Measurements from ENCODE around the gene SMCO3.

DNA sequence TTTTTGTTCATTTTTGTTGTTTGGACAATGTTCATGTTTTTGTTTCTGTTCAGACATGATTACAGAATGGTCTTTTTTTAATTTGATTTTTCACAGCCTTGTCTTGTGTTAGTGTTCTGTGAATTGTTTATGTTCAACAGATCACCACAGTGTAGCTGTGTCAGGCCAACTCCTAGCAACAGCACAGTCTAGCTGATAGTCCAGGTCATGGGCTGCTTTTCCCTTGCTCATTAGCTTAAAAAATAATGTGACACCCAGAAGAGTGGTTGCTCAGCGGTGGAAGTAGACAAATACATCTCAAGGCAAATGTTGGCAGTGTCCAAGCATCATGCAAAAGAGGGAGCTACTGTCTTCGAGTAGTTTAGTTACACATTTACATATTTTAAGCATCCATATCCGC, 33.1 kb downstream of the SMCO3 start:
- TF ChIP-seq, protein P1, sequence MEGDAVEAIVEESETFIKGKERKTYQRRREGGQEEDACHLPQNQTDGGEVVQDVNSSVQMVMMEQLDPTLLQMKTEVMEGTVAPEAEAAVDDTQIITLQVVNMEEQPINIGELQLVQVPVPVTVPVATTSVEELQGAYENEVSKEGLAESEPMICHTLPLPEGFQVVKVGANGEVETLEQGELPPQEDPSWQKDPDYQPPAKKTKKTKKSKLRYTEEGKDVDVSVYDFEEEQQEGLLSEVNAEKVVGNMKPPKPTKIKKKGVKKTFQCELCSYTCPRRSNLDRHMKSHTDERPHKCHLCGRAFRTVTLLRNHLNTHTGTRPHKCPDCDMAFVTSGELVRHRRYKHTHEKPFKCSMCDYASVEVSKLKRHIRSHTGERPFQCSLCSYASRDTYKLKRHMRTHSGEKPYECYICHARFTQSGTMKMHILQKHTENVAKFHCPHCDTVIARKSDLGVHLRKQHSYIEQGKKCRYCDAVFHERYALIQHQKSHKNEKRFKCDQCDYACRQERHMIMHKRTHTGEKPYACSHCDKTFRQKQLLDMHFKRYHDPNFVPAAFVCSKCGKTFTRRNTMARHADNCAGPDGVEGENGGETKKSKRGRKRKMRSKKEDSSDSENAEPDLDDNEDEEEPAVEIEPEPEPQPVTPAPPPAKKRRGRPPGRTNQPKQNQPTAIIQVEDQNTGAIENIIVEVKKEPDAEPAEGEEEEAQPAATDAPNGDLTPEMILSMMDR (IDR thresholded peaks at IDR 0.05 in 2 of 3, conservative IDR thresholded peaks at IDR 0.05 in 1 of 3; ENCODE audit: borderline replicate concordance in 1 of 3, insufficient read depth in 1 of 3, low read depth in 2 of 3, low read length in 2 of 3), result no peak
- no peak for TF ChIP-seq EGR1 (IDR thresholded peaks at IDR 0.05; ENCODE audit: low read depth)
- TF ChIP-seq ZNF274 (IDR thresholded peaks at IDR 0.05; ENCODE audit: low read depth, low read length), result no peak
- TF ChIP-seq, protein P2, sequence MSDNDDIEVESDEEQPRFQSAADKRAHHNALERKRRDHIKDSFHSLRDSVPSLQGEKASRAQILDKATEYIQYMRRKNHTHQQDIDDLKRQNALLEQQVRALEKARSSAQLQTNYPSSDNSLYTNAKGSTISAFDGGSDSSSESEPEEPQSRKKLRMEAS (IDR thresholded peaks at IDR 0.05), result no peak
- TF ChIP-seq, protein P3, sequence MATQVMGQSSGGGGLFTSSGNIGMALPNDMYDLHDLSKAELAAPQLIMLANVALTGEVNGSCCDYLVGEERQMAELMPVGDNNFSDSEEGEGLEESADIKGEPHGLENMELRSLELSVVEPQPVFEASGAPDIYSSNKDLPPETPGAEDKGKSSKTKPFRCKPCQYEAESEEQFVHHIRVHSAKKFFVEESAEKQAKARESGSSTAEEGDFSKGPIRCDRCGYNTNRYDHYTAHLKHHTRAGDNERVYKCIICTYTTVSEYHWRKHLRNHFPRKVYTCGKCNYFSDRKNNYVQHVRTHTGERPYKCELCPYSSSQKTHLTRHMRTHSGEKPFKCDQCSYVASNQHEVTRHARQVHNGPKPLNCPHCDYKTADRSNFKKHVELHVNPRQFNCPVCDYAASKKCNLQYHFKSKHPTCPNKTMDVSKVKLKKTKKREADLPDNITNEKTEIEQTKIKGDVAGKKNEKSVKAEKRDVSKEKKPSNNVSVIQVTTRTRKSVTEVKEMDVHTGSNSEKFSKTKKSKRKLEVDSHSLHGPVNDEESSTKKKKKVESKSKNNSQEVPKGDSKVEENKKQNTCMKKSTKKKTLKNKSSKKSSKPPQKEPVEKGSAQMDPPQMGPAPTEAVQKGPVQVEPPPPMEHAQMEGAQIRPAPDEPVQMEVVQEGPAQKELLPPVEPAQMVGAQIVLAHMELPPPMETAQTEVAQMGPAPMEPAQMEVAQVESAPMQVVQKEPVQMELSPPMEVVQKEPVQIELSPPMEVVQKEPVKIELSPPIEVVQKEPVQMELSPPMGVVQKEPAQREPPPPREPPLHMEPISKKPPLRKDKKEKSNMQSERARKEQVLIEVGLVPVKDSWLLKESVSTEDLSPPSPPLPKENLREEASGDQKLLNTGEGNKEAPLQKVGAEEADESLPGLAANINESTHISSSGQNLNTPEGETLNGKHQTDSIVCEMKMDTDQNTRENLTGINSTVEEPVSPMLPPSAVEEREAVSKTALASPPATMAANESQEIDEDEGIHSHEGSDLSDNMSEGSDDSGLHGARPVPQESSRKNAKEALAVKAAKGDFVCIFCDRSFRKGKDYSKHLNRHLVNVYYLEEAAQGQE (IDR thresholded peaks at IDR 0.05; ENCODE audit: low read depth), result no peak
- TF ChIP-seq CBX3 (IDR thresholded peaks at IDR 0.05; ENCODE audit: low read depth), result no peak
- TF ChIP-seq EZH2 (IDR thresholded peaks at IDR 0.05), result no peak
